ENCODE data around the gene PRSS53.
A peak's percentile ranks its signal among the peaks of the same experiment; 100 is the strongest.

PRSS53 gene

DNA sequence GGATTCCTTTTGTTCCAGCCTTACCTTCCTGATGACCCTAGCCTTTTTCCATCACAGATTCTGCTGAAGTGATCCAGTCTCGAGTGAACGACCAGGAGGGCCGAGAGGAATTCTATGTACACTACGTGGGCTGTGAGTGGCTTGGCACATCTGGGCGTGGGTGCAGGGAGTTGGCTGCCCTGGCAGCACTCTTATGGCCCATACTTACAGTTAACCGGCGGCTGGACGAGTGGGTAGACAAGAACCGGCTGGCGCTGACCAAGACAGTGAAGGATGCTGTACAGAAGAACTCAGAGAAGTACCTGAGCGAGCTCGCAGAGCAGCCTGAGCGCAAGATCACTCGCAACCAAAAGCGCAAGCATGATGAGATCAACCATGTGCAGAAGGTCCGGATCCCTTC, 31.4 kb upstream of the PRSS53 start:
- ChIA-PET POLR2A (no interaction called here), CTCF (interaction anchor here (1.5 to 6.8 kb wide), 2 partner anchors 11 to 23 kb away, joined by 3 to 56 read pairs; no protein-coding TSS in a partner anchor)
- H3K4me3 ChIP-seq (ENCODE audit: low read depth, low read length), result no peak overlapping the region
- no peak for DNase-seq (ENCODE audit: low read depth, low spot score)
- TF ChIP-seq CTCF (IDR thresholded peaks at IDR 0.05; ENCODE audit: insufficient read depth, low read length, missing control alignments), result no peak

DNA sequence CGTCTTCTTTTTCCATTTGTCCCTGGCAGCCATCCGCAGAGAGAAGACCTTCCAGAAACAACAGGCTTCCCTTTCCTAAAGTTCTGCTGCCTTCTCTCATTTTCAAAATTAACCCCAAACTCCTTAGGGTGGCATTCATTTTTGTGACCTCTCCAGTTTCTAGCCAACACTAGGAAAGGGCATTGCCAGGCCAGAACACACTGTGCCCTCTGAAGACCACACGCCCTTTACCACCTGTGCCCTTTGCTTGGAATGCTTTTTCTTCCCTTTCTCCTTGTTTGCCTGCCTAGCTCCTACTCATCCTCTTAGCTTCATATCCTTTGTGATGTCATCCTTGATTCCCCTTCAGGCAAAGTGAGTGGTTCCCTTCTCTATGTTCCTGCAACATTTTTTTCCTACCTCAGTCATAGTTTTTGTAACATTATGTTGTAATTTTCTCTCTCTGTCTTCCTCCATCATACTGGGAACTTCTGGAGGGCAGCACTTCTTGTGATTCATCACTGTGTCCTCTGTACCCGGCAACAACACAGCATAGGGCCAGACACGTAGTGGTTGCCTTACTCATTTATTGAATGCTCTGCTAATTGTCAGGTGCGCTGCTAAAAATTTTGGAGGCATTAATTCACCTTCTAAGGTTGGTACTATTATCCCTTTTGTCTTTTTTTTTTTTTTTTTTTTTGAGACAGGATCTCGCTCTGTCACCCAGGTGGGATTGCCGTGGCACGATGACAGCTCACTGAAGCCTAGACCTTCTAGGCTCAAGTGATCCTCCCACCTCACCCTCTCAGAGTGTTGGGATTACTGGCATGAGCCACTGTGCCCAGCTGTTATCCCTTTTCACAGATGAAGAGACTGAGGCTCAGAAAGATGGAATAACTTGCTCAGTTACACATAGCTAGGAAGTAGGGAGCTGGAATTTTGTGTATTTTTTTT, 29.7 kb upstream of the PRSS53 start:
- POLR2A ChIA-PET, result interaction anchor here (1.0 to 1.6 kb wide), 13 partner anchors 10 to 341 kb away, joined by 3 to 12 read pairs (median 4); partner anchors contain the start of genes ARMC5, BCKDK, FUS and HSD3B7
- peak; percentile 52 for DNase-seq (ENCODE audit: low read depth, low spot score)
- H3K4me3 ChIP-seq (ENCODE audit: low read depth, low read length), result peak overlapping the region; percentile 60
- CTCF ChIA-PET, result interaction anchor here (0.9 to 6.8 kb wide), 7 partner anchors 17 to 751 kb away, joined by 3 to 56 read pairs (median 3); partner anchors contain the start of genes HSD3B7 and PRSS8
- no peak for TF ChIP-seq CTCF (IDR thresholded peaks at IDR 0.05; ENCODE audit: insufficient read depth, low read length, missing control alignments)

- CTCF ChIA-PET, result interaction anchor here (1.0 to 6.8 kb wide), 4 partner anchors 15 to 751 kb away, joined by 3 to 56 read pairs (median 7); no protein-coding TSS in a partner anchor
- POLR2A ChIA-PET, result interaction anchor here (0.8 to 1.6 kb wide), 17 partner anchors 9 to 342 kb away, joined by 3 to 12 read pairs (median 4); partner anchors contain the start of genes ARMC5, BCKDK, FUS and HSD3B7
- peak; percentile 81 for DNase-seq (ENCODE audit: low read depth, low spot score)
- no peak for TF ChIP-seq CTCF (IDR thresholded peaks at IDR 0.05; ENCODE audit: insufficient read depth, low read length, missing control alignments)
- peak within 1 kb of the TSS; percentile 60 for H3K4me3 ChIP-seq (ENCODE audit: low read depth, low read length)
These were observed 28.9 kb upstream of the PRSS53 start, which contains the start of gene KAT8 for GRCh38 chr16:31117384-31118222. KAT8 (plus strand) TSS chr16:31117664; CDS start chr16:31117682, 18 bp downstream.

- TF ChIP-seq CTCF (IDR thresholded peaks at IDR 0.05; ENCODE audit: insufficient read depth, low read length, missing control alignments), result no peak
- no peak overlapping the region for H3K4me3 ChIP-seq (ENCODE audit: low read depth, low read length)
- POLR2A ChIA-PET, result interaction anchor here (1.3 kb wide), 1 partner anchor 14 kb away, joined by 4 read pairs; no protein-coding TSS in a partner anchor
- DNase-seq (ENCODE audit: low read depth, low spot score), result no peak
- CTCF ChIA-PET, result interaction anchor here (0.6 to 1.8 kb wide), 2 partner anchors 28 to 43 kb away, joined by 4 to 5 read pairs; no protein-coding TSS in a partner anchor
These were observed 25.7 kb upstream of the PRSS53 start for GRCh38 chr16:31114468-31114867.

DNA sequence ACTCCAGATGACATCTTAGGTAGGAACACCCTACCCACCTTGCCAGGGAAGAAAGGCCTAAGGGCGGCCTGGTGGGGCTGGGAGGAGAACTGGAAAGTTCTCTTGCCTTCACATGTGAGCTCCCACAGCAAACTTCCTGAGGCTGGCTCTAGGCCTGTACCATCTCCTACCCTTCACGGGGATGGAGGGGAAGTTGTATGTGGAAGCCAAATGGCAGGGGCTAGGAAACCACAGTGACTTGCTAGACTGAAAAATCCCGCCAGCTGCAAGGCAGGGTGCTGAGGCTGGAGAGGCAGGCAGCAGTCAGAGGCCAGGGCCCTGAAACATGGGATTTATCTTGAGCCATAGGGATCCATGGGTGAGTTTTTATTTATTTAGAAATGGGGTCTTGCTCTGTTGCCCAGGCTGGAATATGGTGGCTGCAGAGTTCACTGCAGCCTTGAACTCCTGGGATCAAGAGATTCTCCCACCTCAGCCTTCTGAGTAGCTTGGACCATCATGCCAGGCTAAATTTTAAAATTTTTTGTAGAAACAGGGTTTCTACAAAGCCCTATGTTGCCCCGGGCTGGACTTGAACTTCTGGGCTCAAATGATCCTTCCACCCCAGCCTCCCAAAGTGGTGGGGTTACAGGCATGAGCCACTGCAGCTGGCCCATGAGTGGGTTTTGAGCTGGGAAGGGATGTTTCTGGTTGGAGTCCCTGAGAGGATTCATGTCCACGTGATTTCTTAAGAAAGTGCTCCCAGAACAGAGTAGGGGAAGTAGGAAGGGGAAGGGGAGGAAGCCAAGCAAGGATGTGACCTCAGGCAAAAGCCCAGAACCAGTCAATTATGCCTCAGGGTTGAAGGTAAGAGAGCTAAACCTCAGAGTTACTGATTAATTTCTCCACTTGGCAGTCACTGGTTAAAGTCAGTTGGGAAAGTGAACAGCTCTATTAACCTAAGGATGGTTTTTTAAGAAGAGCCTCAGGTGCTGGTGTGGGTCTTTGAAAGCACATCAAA, 24.7 kb upstream of the PRSS53 start:
- ChIA-PET CTCF (interaction anchor here (0.6 to 1.8 kb wide), 4 partner anchors 29 to 338 kb away, joined by 3 to 5 read pairs (median 4); no protein-coding TSS in a partner anchor), POLR2A (no interaction called here)
- no peak overlapping the region for H3K4me3 ChIP-seq (ENCODE audit: low read depth, low read length)
- TF ChIP-seq CTCF (IDR thresholded peaks at IDR 0.05; ENCODE audit: insufficient read depth, low read length, missing control alignments), result no peak
- no peak for DNase-seq (ENCODE audit: low read depth, low spot score)
